Activated CD8-positive, alpha-beta memory T cell treated with anti-CD3 and anti-CD28 coated beads, Interleukin-2, amount 50 U/mL, for 1 hour (primary cell): ENCODE data around the gene CABLES2.

Experiments
- DNase-seq: peaks from one replicate; pipeline ENCODE4 v3.0.0-alpha.2; 2020; ENCODE audit errors: extremely low read depth

Gene CABLES2

GRCh38 chr20:62370115-62370806 is 36.8 kb downstream of the CABLES2 start:
- no peak for DNase-seq

- DNase-seq = no peak
These were observed 37.3 kb downstream of the CABLES2 start for GRCh38 chr20:62369815-62370114.

GRCh38 chr20:62368976-62369814 is 37.9 kb downstream of the CABLES2 start:
- DNase-seq = no peak

GRCh38 chr20:62368392-62368975 is 38.6 kb downstream of the CABLES2 start:
- no peak for DNase-seq

- DNase-seq = no peak
These were observed 39.3 kb downstream of the CABLES2 start for GRCh38 chr20:62367633-62368391.

- no peak for DNase-seq
These were observed 39.9 kb downstream of the CABLES2 start, which contains the start of gene LAMA5 for GRCh38 chr20:62367136-62367632. TSS of gene LAMA5 (minus strand) at chr20:62367312. CDS start at chr20:62367245, 67 bp downstream.

- no peak for DNase-seq
These were observed 40.5 kb downstream of the CABLES2 start for GRCh38 chr20:62366370-62367135.

- no peak for DNase-seq
These were observed 41.2 kb downstream of the CABLES2 start for GRCh38 chr20:62365814-62366369.

GRCh38 chr20:62364911-62365736 is 42.0 kb downstream of the CABLES2 start:
- no peak for DNase-seq

- no peak for DNase-seq
These were observed 42.9 kb downstream of the CABLES2 start for GRCh38 chr20:62363920-62364851.

GRCh38 chr20:62362991-62363919 is 43.8 kb downstream of the CABLES2 start:
- DNase-seq = no peak

- DNase-seq = no peak
These were observed 44.5 kb downstream of the CABLES2 start for GRCh38 chr20:62362590-62362940.

- no peak for DNase-seq
These were observed 45.1 kb downstream of the CABLES2 start for GRCh38 chr20:62361799-62362589.

GRCh38 chr20:62360854-62361798 is 46.0 kb downstream of the CABLES2 start:
- no peak for DNase-seq

GRCh38 chr20:62359491-62360121 is 47.5 kb downstream of the CABLES2 start:
- no peak for DNase-seq
